ENCODE results near the gene TLE3.

DNA sequence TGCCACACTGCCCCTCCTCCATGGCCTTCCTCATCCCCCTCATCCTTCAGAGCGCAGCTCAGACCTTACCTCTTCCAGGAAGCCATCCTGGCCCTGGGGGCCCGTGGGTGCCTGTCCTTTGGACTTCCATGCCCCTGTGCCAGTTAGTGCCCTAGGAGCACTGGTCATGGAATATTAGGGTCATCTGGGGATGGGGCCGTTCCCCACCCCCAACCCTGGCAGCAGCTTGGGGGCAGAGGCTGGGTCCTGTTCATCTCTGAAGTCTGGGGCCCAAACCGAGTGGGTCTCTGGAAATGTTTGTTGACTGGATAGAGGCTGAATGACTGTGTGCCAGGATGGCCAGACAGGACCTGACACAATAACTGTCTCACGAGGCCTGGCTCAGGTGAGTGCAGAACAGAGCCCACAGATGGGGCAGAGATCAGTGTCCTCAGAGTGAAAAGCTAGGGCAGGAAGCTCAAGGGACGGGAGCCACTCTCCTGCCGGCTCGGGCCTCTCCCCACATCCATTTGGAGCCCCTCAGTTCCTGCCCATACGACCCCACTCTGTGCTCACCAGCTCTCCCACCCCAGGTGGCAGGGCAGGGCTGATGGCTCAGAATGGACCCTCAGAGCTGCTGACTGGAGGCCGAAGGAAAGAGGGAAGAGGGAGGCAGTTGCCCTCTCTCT, 62.5 kb downstream of the TLE3 start:
- TF ChIP-seq, protein P1, sequence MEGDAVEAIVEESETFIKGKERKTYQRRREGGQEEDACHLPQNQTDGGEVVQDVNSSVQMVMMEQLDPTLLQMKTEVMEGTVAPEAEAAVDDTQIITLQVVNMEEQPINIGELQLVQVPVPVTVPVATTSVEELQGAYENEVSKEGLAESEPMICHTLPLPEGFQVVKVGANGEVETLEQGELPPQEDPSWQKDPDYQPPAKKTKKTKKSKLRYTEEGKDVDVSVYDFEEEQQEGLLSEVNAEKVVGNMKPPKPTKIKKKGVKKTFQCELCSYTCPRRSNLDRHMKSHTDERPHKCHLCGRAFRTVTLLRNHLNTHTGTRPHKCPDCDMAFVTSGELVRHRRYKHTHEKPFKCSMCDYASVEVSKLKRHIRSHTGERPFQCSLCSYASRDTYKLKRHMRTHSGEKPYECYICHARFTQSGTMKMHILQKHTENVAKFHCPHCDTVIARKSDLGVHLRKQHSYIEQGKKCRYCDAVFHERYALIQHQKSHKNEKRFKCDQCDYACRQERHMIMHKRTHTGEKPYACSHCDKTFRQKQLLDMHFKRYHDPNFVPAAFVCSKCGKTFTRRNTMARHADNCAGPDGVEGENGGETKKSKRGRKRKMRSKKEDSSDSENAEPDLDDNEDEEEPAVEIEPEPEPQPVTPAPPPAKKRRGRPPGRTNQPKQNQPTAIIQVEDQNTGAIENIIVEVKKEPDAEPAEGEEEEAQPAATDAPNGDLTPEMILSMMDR (IDR thresholded peaks at IDR 0.05; ENCODE audit: insufficient read depth, low read length, poor library complexity, severe bottlenecking), result no peak
- TF ChIP-seq EZH2phosphoT487 (conservative IDR thresholded peaks at IDR 0.05; ENCODE audit: low read length), result no peak
